Endothelial cell of umbilical vein (primary cell): ENCODE results near the gene LDB3. TPM values are rescaled to one million over a fixed set of nuclear protein-coding genes. Genes with fewer than 3 reads are reported as not detected.

Experiments
- BruUV-seq: library from RNA; stranded (reverse); fragments of 400-500 nt; replicated peaks from 2 replicates; lab custom pipeline; 2021; lab: Mats Ljungman, UMichigan
- CTCF ChIA-PET: fragments of 300-600, 350-600 bp; sonication (Branson Sonifier 250); formaldehyde crosslinking; loops from one replicate; lab custom pipeline; 2021; ENCODE audit warnings: antibody characterized with exemption, inconsistent platforms; lab: Charles Lee
- POLR2A ChIA-PET: fragments of 300-600, 350-600 bp; sonication (Branson Sonifier 250); formaldehyde crosslinking; loops from one replicate; lab custom pipeline; 2021; ENCODE audit warnings: antibody characterized with exemption, inconsistent platforms; lab: Charles Lee
- DNase-seq: peaks from one replicate; pipeline ENCODE4 v3.0.0-alpha.2; 2011; ENCODE audit warnings: low read depth, low spot score
- FAIRE-seq: peaks from 2 replicates; lab custom pipeline; 2011; peaks lifted over from hg19 to GRCh38; lab: Jason Lieb, UNC
- H2AFZ ChIP-seq: 2 replicates; pipeline ENCODE4 v1.6.0; 2012; ENCODE audit warnings: low read depth, low read length, control low read depth, inconsistent platforms
- H3K27ac ChIP-seq: 2 replicates; pipeline ENCODE4 v1.5.1; 2011; ENCODE audit warnings: low read depth, mild to moderate bottlenecking, control low read depth, low read length, moderate library complexity; ENCODE audit not compliant: insufficient read depth
- H3K27me3 ChIP-seq, 2 experiments: 2 replicates each; pipeline versions ENCODE4 v1.6.0 to v1.6.1; 2011; ENCODE audit warnings: low read length in 2 of 2, mixed read lengths in 1 of 2; ENCODE audit not compliant: control insufficient read depth in 2 of 2, insufficient read depth in 2 of 2
- H3K36me3 ChIP-seq, 2 experiments: 2 replicates in 1 of 2; 3 replicates in 1 of 2; pipeline ENCODE4 v1.5.1; 2011; ENCODE audit warnings: low read length in 2 of 2, mild to moderate bottlenecking in 1 of 2, moderate library complexity in 1 of 2; ENCODE audit not compliant: control insufficient read depth in 2 of 2, insufficient read depth in 2 of 2; ENCODE audit errors: extremely low read depth in 1 of 2
- H3K4me1 ChIP-seq: 3 replicates; pipeline ENCODE4 v1.5.1; 2011; ENCODE audit warnings: mild to moderate bottlenecking, low read length; ENCODE audit not compliant: control insufficient read depth, insufficient read depth; ENCODE audit errors: extremely low read depth
- H3K4me2 ChIP-seq: 2 replicates; pipeline ENCODE4 v1.6.1; 2011; ENCODE audit warnings: low read length, control low read depth, mixed read lengths; ENCODE audit not compliant: insufficient read depth
- H3K4me3 ChIP-seq, 3 experiments: fragments of 200-600 bp in 1 of 3; sonication (generic), shearing (Covaris generic) in 1 of 3; replicated peaks in 1 of 3; 2 replicates each; pipeline ENCODE4 v1.5.1; 2011 to 2016; ENCODE audit warnings: control low read depth in 3 of 3, low read length in 3 of 3, mild to moderate bottlenecking in 2 of 3, inconsistent platforms in 1 of 3, low read depth in 1 of 3, moderate library complexity in 1 of 3; ENCODE audit not compliant: insufficient read depth in 1 of 3
- H3K79me2 ChIP-seq: 2 replicates; pipeline ENCODE4 v1.6.0; 2012; ENCODE audit warnings: low read length, inconsistent platforms; ENCODE audit not compliant: control insufficient read depth, insufficient read depth
- H3K9ac ChIP-seq: replicated peaks from 2 replicates; pipeline ENCODE3; 2011; ENCODE audit warnings: low read length, control low read depth; ENCODE audit not compliant: insufficient read depth; ENCODE audit errors: extremely low read depth
- H3K9me1 ChIP-seq: replicated peaks from 3 replicates; pipeline ENCODE4 v1.6.0; 2011; ENCODE audit warnings: mild to moderate bottlenecking, low read length; ENCODE audit not compliant: control insufficient read depth, insufficient read depth; ENCODE audit errors: extremely low read depth
- H3K9me3 ChIP-seq: replicated peaks from 2 replicates; pipeline ENCODE4 v1.5.1; 2012; ENCODE audit warnings: low read length, inconsistent platforms; ENCODE audit not compliant: control insufficient read depth, insufficient read depth
- H4K20me1 ChIP-seq: replicated peaks from 2 replicates; pipeline ENCODE3; 2011; ENCODE audit warnings: mild to moderate bottlenecking, low read length; ENCODE audit not compliant: control insufficient read depth, insufficient read depth; ENCODE audit errors: extremely low read depth
- CTCF ChIP-seq, 2 donors: IDR thresholded peaks; 1 replicate in 1 of 2; 2 replicates in 1 of 2; pipeline ENCODE4 v1.5.1; 2011; ENCODE audit warnings: low read length in 2 of 2, mild to moderate bottlenecking in 2 of 2, moderate library complexity in 2 of 2, control low read depth in 1 of 2, inconsistent platforms in 1 of 2, low read depth in 1 of 2; ENCODE audit not compliant: insufficient read depth in 1 of 2; ENCODE audit errors: extremely low read depth in 1 of 2
- EZH2 ChIP-seq: IDR thresholded peaks from 2 replicates; pipeline ENCODE4 v1.6.1; 2012; ENCODE audit warnings: borderline replicate concordance, low read depth, mild to moderate bottlenecking, moderate library complexity, low read length, inconsistent platforms; ENCODE audit not compliant: severe bottlenecking
- FOS ChIP-seq: IDR thresholded peaks from 2 replicates; pipeline ENCODE4 v1.6.1; 2011; ENCODE audit warnings: mild to moderate bottlenecking, low read length, moderate library complexity, borderline replicate concordance; ENCODE audit not compliant: insufficient read depth
- JUN ChIP-seq: IDR thresholded peaks from 2 replicates; pipeline ENCODE4 v1.6.1; 2011; ENCODE audit warnings: borderline replicate concordance, low read depth; ENCODE audit not compliant: insufficient read length, insufficient read depth
- MYC ChIP-seq: IDR thresholded peaks from one replicate; pipeline ENCODE4 v1.6.1; 2011; ENCODE audit warnings: mild to moderate bottlenecking, low read depth, low read length
- POLR2A ChIP-seq: IDR thresholded peaks from 2 replicates; pipeline ENCODE4 v1.6.1; 2012; ENCODE audit warnings: low read depth, mild to moderate bottlenecking, control low read depth, low read length
- POLR2AphosphoS5 ChIP-seq: IDR thresholded peaks from 2 replicates; pipeline ENCODE4 v1.6.1; 2012; ENCODE audit warnings: low read depth, mild to moderate bottlenecking, control low read depth, low read length, moderate library complexity; ENCODE audit not compliant: insufficient read depth
- dilution Hi-C: fragments of 300-500 bp; cut with MboI; formaldehyde crosslinking; loops from one replicate; pipeline ENCODE4 v1.15.0; 2019; ENCODE audit warnings: low sequenced_read_pairs; ENCODE audit not compliant: extremely low pct_ligation_motif_present
- intact Hi-C: fragments of 100-400 bp; cut with micrococcal nuclease; formaldehyde crosslinking; loops from one replicate; pipeline ENCODE4 v1.10.0; 2022
- polyA plus RNA-seq, 4 experiments: library from polyadenylated mRNA; depleted of rRNA in 3 of 4; stranded (reverse) in 3 of 4; unstranded in 1 of 4; fragments of >200 nt; gene quantifications; 2 replicates each; pipeline versions ENCODE4 v1.2.1 to v1.2.3, GENCODE V29; 2011 to 2012; ENCODE audit warnings: missing spikeins in 1 of 4
- total RNA-seq: library from RNA; stranded (reverse); gene quantifications from 2 replicates; pipeline ENCODE4 v1.2.3, GENCODE V29; 2021
- TF ChIP-seq, protein P1 (sequence below): IDR thresholded peaks from 2 replicates; pipeline ENCODE4 v1.6.1; 2011; ENCODE audit not compliant: insufficient read depth, insufficient read length

LDB3 gene
- total and polyA plus RNA-seq, 2 donors (not counting 3 experiments of a cell fraction or from before 2014, with no cell fraction given) = not detected

DNA sequence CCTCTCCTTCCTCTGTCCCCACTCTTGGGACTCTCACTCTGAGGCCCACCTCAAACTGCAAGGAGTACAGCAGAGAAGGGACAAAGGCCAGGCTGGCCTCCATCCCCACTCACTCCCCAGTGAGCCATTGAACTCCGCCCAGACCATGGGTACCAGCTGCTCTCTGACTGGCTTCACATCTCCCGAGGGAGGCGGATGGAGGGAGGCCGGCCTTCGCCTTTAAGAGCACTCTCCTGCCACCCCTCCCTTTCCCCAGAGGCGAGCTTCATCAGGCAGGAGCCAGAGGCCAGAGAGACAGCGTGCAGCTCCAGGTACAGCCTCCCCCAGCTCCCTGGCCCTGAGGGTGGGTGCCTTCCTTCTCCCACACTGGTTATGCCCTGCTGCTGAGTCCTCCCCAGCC, 1.8 kb upstream of the LDB3 start:
- Histone ChIP-seq H4K20me1 (no peaks in the 10 kb centered on the region), H2AFZ (no peak overlapping the region), H3K9me1 (no peaks in the 10 kb centered on the region), H3K9ac (no peak overlapping the region), H3K27ac (no peak overlapping the region), H3K4me3 (no peak overlapping the region), H3K36me3 (no peaks in the 10 kb centered on the region), H3K9me3 (no peaks in the 10 kb centered on the region), H3K4me1 (no peaks in the 10 kb centered on the region), H3K27me3 (no peaks in the 10 kb centered on the region), H3K4me2 (no peak overlapping the region), H3K79me2 (no peaks in the 10 kb centered on the region)
- CTCF ChIA-PET = no interaction called here
- POLR2A ChIA-PET = no interaction called here
- BruUV-seq = no TSS peak
- dilution Hi-C loops = no loop called here
- intact Hi-C loops = no loop called here
- FAIRE-seq = no peak
- TF ChIP-seq EZH2 = no peak
- no peak for TF ChIP-seq JUN
- TF ChIP-seq POLR2A = no peak
- DNase-seq = no peak

- BruUV-seq = no TSS peak
- no peak overlapping the region for H3K4me3 ChIP-seq
Measured at GRCh38 chr10:86667421-86668181, 710 bp upstream of the LDB3 start.

More at GRCh38 chr10:86667421-86668181, 710 bp upstream of the LDB3 start:
- H2AFZ ChIP-seq = no peak overlapping the region
- ChIA-PET CTCF (no interaction called here), POLR2A (no interaction called here)
- no peak overlapping the region for H3K4me2 ChIP-seq
- FAIRE-seq = no peak
- no peak overlapping the region for H3K9ac ChIP-seq
- TF ChIP-seq, protein P1, sequence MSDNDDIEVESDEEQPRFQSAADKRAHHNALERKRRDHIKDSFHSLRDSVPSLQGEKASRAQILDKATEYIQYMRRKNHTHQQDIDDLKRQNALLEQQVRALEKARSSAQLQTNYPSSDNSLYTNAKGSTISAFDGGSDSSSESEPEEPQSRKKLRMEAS = no peak
- TF ChIP-seq CTCF (IDR thresholded peaks at IDR 0.05; ENCODE audit: extremely low read depth in 1 of 2, insufficient read depth in 1 of 2, low read depth in 1 of 2, low read length in 2 of 2) (no peak), POLR2AphosphoS5 (no peak), MYC (no peak), FOS (no peak)
- DNase-seq = no peak
- no peaks in the 10 kb centered on the region for H3K79me2 ChIP-seq
- no peaks in the 10 kb centered on the region for H3K36me3 ChIP-seq
- H3K9me1 ChIP-seq = no peaks in the 10 kb centered on the region
- no peak overlapping the region for H3K27ac ChIP-seq
- H4K20me1 ChIP-seq = no peaks in the 10 kb centered on the region
- H3K27me3 ChIP-seq = peaks cover 0 to 2% of the 10 kb centered on the region in 2 experiments
- dilution Hi-C loops (no loop called here), intact Hi-C loops (no loop called here)
- no peaks in the 10 kb centered on the region for H3K9me3 ChIP-seq
- H3K4me1 ChIP-seq = no peaks in the 10 kb centered on the region
